ENCODE measurements around the gene DACH1. TPM values are rescaled to one million over a fixed set of nuclear protein-coding genes. Genes with fewer than 3 reads are reported as not detected.

Gene DACH1
- total and polyA plus RNA-seq, 2 of the 8 experiments (the other 6 are each of a cell fraction or from before 2014, with no cell fraction given), result 0.12 to 0.67 TPM

DNA sequence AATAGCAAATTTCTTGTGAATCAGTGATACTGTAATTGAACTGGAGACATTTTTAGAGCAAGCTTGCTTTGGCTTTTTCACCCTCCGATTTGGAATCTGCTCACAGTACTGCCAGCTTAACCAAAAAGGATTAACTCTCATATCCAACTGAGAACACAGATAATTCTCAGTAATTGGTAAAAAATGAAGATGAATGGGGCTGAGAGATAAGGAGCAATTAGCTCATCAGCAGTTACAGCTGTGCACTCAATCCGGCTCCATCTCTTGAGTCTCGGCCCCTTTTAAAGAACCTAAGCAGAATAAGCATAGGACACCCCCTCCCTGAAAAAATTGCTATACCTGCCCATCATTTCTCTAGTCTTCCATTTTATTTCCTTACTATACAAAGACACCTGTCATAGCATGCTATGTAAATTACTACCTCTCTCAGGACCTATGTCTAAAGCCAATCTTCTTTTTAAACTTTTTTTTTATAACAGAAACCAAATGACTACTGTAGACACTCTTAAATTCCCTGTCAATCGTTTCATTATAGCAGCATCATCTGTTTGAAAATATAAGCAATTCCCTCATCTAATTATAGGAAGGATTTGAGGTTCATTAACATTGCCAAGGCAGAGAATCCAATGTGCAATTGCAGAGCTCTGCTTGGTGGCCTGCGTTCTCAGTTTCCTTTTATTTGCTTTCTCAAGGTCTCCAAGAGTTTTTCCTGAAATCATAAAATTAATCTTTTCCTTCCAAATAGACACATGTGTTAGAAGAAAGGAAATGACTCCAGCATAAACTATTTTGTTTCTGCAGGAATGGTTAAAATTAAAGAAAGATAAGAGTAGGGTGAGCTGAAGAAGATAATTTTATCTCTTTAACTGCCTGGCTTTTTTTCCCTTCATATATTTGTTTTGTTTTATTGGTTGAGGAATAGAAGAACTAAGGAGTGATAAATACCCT is 242.1 kb downstream of the DACH1 start:
- Histone ChIP-seq H2AFZ (ENCODE audit: low read length) (no peak overlapping the region), H2BK120ac (replicated peaks; ENCODE audit: low read depth, low read length) (no peak overlapping the region), H3K36me3 (ENCODE audit: control insufficient read depth in 2 of 4, insufficient read depth in 4 of 4, low read length in 3 of 4) (no peaks in the 10 kb centered on the region), H3K79me2 (ENCODE audit: control insufficient read depth in 1 of 2, insufficient read depth in 2 of 2, low read length in 2 of 2) (no peaks in the 10 kb centered on the region), H3K56ac (replicated peaks; ENCODE audit: insufficient read length, low read depth, low read length) (no peak overlapping the region), H2BK5ac (ENCODE audit: low read depth, low read length) (no peak overlapping the region), H4K91ac (replicated peaks; ENCODE audit: insufficient read length, low read length) (no peak overlapping the region), H2BK12ac (ENCODE audit: low read depth, low read length) (no peak overlapping the region), H3K23ac (ENCODE audit: insufficient read length) (no peak overlapping the region), H3K23me2 (ENCODE audit: low read depth, low read length) (no peaks in the 10 kb centered on the region), H3K27ac (ENCODE audit: low read depth, low read length) (no peak overlapping the region), H3K18ac (ENCODE audit: extremely low read depth, low read length) (no peak overlapping the region), H3K4ac (replicated peaks; ENCODE audit: insufficient read length, low read depth, low read length) (no peak overlapping the region), H2BK20ac (ENCODE audit: low read length) (no peak overlapping the region), H3K4me3 (ENCODE audit: extremely low read depth in 1 of 4, insufficient read depth in 2 of 4, low read depth in 3 of 4, low read length in 4 of 4) (no peak overlapping the region), H2BK15ac (ENCODE audit: low read length) (no peak overlapping the region), H3K9ac (replicated peaks in 1 of 4; ENCODE audit: extremely low read depth in 1 of 4, low read depth in 3 of 4, low read length in 3 of 4) (no peak overlapping the region), H3K79me1 (ENCODE audit: low read depth, low read length) (no peaks in the 10 kb centered on the region), H3K4me2 (ENCODE audit: insufficient read depth in 1 of 2, low read depth in 2 of 2, low read length in 2 of 2) (no peak overlapping the region), H4K20me1 (replicated peaks in 1 of 2; ENCODE audit: control insufficient read depth in 1 of 2, insufficient read depth in 2 of 2, low read length in 2 of 2) (no peaks in the 10 kb centered on the region), H3K4me1 (replicated peaks in 1 of 4; ENCODE audit: control insufficient read depth in 3 of 4, insufficient read depth in 4 of 4, low read length in 3 of 4) (peaks cover 0 to 3% (median 0%) of the 10 kb centered on the region in 4 experiments; a peak in 1 of 7 replicates), H3K14ac (ENCODE audit: insufficient read length) (no peak overlapping the region), H3K27me3 (replicated peaks in 1 of 4; ENCODE audit: control insufficient read depth in 3 of 4, extremely low read depth in 1 of 4, insufficient read depth in 3 of 4, low read length in 3 of 4) (no peaks in the 10 kb centered on the region), H2AK5ac (ENCODE audit: low read depth, low read length) (no peak overlapping the region), H4K5ac (ENCODE audit: insufficient read length, low read depth, low read length) (no peak overlapping the region), H4K8ac (ENCODE audit: extremely low read depth, insufficient read depth, low read length) (no peak overlapping the region), H3K9me3 (ENCODE audit: insufficient read depth in 2 of 2, low read depth in 1 of 2, low read length in 1 of 2) (no peaks in the 10 kb centered on the region)
- FAIRE-seq, result no peak
- 94% methylated on average over 5 of the region's 5 CpGs; no CpG with 5 or more reads in 1 of the 2 experiments for WGBS, 2 experiments (ENCODE audit: extremely low coverage in 1 of 2, insufficient coverage in 1 of 2, insufficient read length in 1 of 2, insufficient replicate concordance in 2 of 2, low coverage in 1 of 2, low lambda C conversion rate in 2 of 2, missing lambda C conversion rate in 1 of 2)
- ChIA-PET POLR2A (ENCODE audit: partially characterized antibody) (no interaction called here), CTCF (ENCODE audit: partially characterized antibody) (interaction anchor here (0.8 to 1.1 kb wide), 2 partner anchors 9 to 254 kb away, joined by 3 read pairs; no protein-coding TSS in a partner anchor)
- TF ChIP-seq, protein P1, sequence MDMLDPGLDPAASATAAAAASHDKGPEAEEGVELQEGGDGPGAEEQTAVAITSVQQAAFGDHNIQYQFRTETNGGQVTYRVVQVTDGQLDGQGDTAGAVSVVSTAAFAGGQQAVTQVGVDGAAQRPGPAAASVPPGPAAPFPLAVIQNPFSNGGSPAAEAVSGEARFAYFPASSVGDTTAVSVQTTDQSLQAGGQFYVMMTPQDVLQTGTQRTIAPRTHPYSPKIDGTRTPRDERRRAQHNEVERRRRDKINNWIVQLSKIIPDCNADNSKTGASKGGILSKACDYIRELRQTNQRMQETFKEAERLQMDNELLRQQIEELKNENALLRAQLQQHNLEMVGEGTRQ (IDR thresholded peaks at IDR 0.05; ENCODE audit: low read length), result no peak
- TF ChIP-seq JUND (IDR thresholded peaks at IDR 0.05; ENCODE audit: low read length), result no peak
- no peak for TF ChIP-seq SP4 (IDR thresholded peaks at IDR 0.05; ENCODE audit: low read length)
- no peak for TF ChIP-seq EP300 (IDR thresholded peaks at IDR 0.05; ENCODE audit: borderline replicate concordance in 1 of 2, low read depth in 2 of 2, low read length in 2 of 2)
- TF ChIP-seq SRF (IDR thresholded peaks at IDR 0.05; ENCODE audit: low read depth, low read length), result no peak
- TF ChIP-seq PHF8 (conservative IDR thresholded peaks at IDR 0.05; ENCODE audit: low read depth, low read length), result no peak
- no peak for DNase-seq (ENCODE audit: low read depth in 1 of 2, low spot score in 2 of 2)

Data from H1 (cell line).